HG03520 (cell line): ENCODE measurements around the gene HMHB1.

Experiments
- ATAC-seq: cut with Tn5 transposase; IDR thresholded peaks from one replicate; pipeline ENCODE4 v1.9.1; 2021; ENCODE audit warnings: mild to moderate bottlenecking, moderate library complexity; ENCODE audit not compliant: unreplicated experiment

Gene HMHB1

DNA sequence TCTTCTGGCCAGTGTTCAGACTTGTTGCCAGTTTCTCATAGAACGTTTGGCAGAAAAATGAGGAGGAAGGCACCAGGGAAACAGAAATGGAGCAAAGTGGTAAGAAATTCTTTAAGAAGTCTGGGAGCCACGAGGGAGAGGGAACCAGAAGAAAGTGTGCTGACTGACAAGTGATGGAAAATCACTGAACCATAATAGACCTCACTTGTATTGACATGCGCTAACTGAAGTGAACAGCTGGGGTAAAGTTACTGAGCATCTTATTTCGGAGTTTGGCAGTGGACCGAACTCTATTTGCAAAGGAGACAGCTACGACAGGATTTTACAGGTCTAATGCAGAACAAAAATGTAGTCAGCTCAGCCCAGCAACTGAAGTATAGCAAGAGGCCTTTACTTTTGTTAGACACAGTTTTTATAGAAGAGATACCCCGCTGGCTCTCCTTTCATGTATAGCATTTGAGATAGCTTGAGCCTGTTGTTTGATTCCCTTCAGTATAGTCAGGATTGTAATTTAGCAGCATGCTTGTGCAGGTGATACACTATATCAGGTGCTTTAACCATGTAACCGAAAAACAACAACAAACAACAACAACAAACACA lies 53.6 kb downstream of the HMHB1 start:
- no peak for ATAC-seq
